Caco-2 (cell line): ENCODE results near the gene BEX2. TPM values are rescaled to one million over a fixed set of nuclear protein-coding genes. Genes with fewer than 3 reads are reported as not detected.

Experiments
- BruUV-seq: library from RNA; stranded (reverse); fragments of 400-500 nt; replicated peaks from 2 replicates; lab custom pipeline; 2021; lab: Mats Ljungman, UMichigan
- CTCF ChIA-PET: fragments of 300-600 bp; sonication (Branson Sonifier 250); formaldehyde crosslinking; loops from one replicate; lab custom pipeline; 2022; ENCODE audit warnings: antibody characterized with exemption; lab: Charles Lee
- POLR2A ChIA-PET: fragments of 300-600 bp; sonication (Branson Sonifier 250); formaldehyde crosslinking; loops from one replicate; lab custom pipeline; 2022; ENCODE audit warnings: antibody characterized with exemption; lab: Charles Lee
- DNase-seq, 2 experiments: peaks; one replicate each; pipeline versions ENCODE4 v3.0.0 to v3.0.0-alpha.2; 2020 to 2022
- H3K27me3 ChIP-seq: replicated peaks from 2 replicates; pipeline ENCODE4 v1.6.0; 2011; ENCODE audit warnings: low read length; ENCODE audit not compliant: control insufficient read depth, insufficient read depth
- H3K36me3 ChIP-seq: 2 replicates; pipeline ENCODE4 v1.5.1; 2011; ENCODE audit warnings: low read length; ENCODE audit not compliant: control insufficient read depth, insufficient read depth
- H3K4me1 ChIP-seq: fragments of 250-450 bp; sonication (Bioruptor Pico); 2 replicates; pipeline ENCODE4 v1.5.1; 2020; ENCODE audit warnings: mild to moderate bottlenecking
- H3K4me3 ChIP-seq: 2 replicates; pipeline ENCODE4 v1.5.1; 2011; ENCODE audit warnings: low read depth, mild to moderate bottlenecking, control low read depth, low read length
- H3K9me3 ChIP-seq: fragments of 250-450 bp; sonication (Bioruptor Pico); 2 replicates; pipeline ENCODE4 v1.5.1; 2020; ENCODE audit warnings: mild to moderate bottlenecking, moderate library complexity
- H3K27ac Mint-ChIP-seq: one replicate; pipeline ENCODE4 v1.8.0; 2022; ENCODE audit warnings: mixed read lengths; ENCODE audit not compliant: unreplicated experiment
- H3K27me3 Mint-ChIP-seq: one replicate; pipeline ENCODE4 v1.8.0; 2022; ENCODE audit warnings: mixed read lengths; ENCODE audit not compliant: insufficient read depth, unreplicated experiment
- H3K36me3 Mint-ChIP-seq: one replicate; pipeline ENCODE4 v1.8.0; 2022; ENCODE audit warnings: mild to moderate bottlenecking, mixed read lengths; ENCODE audit not compliant: insufficient read depth, unreplicated experiment
- H3K4me1 Mint-ChIP-seq: one replicate; pipeline ENCODE4 v1.8.0; 2022; ENCODE audit warnings: low read depth, mixed read lengths; ENCODE audit not compliant: unreplicated experiment
- H3K4me3 Mint-ChIP-seq: one replicate; pipeline ENCODE4 v1.8.0; 2022; ENCODE audit warnings: mild to moderate bottlenecking, moderate library complexity, mixed read lengths; ENCODE audit not compliant: unreplicated experiment
- H3K9me3 Mint-ChIP-seq: one replicate; pipeline ENCODE4 v1.8.0; 2022; ENCODE audit warnings: mixed read lengths; ENCODE audit not compliant: unreplicated experiment
- intact Hi-C: fragments of 100-400 bp; cut with micrococcal nuclease; formaldehyde crosslinking; loops from one replicate; pipeline ENCODE4 v1.10.0; 2022; ENCODE audit not compliant: unreplicated experiment
- total RNA-seq: library from RNA; stranded (reverse); gene quantifications from 2 replicates; pipeline ENCODE4 v1.2.3, GENCODE V29; 2022
- TF ChIP-seq, protein P1 (sequence below), 2 experiments: fragments of 200-600 bp in 1 of 2; IDR thresholded peaks; 1 replicate in 1 of 2; 2 replicates in 1 of 2; pipeline versions ENCODE4 v1.5.1 to v1.8.0; 2011 to 2022; ENCODE audit warnings: antibody characterized with exemption in 1 of 2, control low read depth in 1 of 2, inconsistent platforms in 1 of 2, low read depth in 1 of 2, low read length in 1 of 2, mild to moderate bottlenecking in 1 of 2, moderate library complexity in 1 of 2; ENCODE audit not compliant: insufficient read depth in 1 of 2, severe bottlenecking in 1 of 2, unreplicated experiment in 1 of 2

Gene BEX2
- total RNA-seq, 1 experiment from 2014 or later: 24.5 TPM

- intact Hi-C loops: no loop called here
- Mint-ChIP-seq H3K4me1 (peaks cover 6% of the 10 kb centered on the region), H3K27me3 (peaks cover 31% of the 10 kb centered on the region), H3K9me3 (no peaks in the 10 kb centered on the region), H3K36me3 (no peaks in the 10 kb centered on the region), H3K4me3 (peak within 1 kb of the TSS; percentile 18), H3K27ac (no peak within 1 kb of the TSS)
- TF ChIP-seq, protein P1, sequence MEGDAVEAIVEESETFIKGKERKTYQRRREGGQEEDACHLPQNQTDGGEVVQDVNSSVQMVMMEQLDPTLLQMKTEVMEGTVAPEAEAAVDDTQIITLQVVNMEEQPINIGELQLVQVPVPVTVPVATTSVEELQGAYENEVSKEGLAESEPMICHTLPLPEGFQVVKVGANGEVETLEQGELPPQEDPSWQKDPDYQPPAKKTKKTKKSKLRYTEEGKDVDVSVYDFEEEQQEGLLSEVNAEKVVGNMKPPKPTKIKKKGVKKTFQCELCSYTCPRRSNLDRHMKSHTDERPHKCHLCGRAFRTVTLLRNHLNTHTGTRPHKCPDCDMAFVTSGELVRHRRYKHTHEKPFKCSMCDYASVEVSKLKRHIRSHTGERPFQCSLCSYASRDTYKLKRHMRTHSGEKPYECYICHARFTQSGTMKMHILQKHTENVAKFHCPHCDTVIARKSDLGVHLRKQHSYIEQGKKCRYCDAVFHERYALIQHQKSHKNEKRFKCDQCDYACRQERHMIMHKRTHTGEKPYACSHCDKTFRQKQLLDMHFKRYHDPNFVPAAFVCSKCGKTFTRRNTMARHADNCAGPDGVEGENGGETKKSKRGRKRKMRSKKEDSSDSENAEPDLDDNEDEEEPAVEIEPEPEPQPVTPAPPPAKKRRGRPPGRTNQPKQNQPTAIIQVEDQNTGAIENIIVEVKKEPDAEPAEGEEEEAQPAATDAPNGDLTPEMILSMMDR (IDR thresholded peaks at IDR 0.05; ENCODE audit: insufficient read depth in 1 of 2, low read depth in 1 of 2, low read length in 1 of 2, severe bottlenecking in 1 of 2, unreplicated experiment in 1 of 2): no peak
- no peak for DNase-seq
- Histone ChIP-seq H3K4me3 (peak within 1 kb of the TSS; percentile 5; the same call in 1 of the 2 replicates), H3K36me3 (no peaks in the 10 kb centered on the region), H3K4me1 (no peaks in the 10 kb centered on the region), H3K9me3 (no peaks in the 10 kb centered on the region), H3K27me3 (no peaks in the 10 kb centered on the region)
- no TSS peak for BruUV-seq
- CTCF ChIA-PET: no interaction called here
- POLR2A ChIA-PET: no interaction called here
These were observed 34.2 kb downstream of the BEX2 start, which contains the start of gene TCEAL5 for GRCh38 chrX:103276581-103277002. Gene TCEAL5 (minus strand): TSS chrX:103276750. CDS start chrX:103274563, 2,187 bp downstream.

GRCh38 chrX:103275947-103276567, 34.7 kb downstream of the BEX2 start:
- DNase-seq: no peak
- Mint-ChIP-seq H3K36me3 (no peaks in the 10 kb centered on the region), H3K4me1 (peaks cover 6% of the 10 kb centered on the region), H3K27me3 (peaks cover 29% of the 10 kb centered on the region), H3K4me3 (no peak overlapping the region), H3K9me3 (no peaks in the 10 kb centered on the region), H3K27ac (no peak overlapping the region)
- Histone ChIP-seq H3K4me1 (no peaks in the 10 kb centered on the region), H3K9me3 (no peaks in the 10 kb centered on the region), H3K36me3 (no peaks in the 10 kb centered on the region), H3K4me3 (no peak overlapping the region), H3K27me3 (no peaks in the 10 kb centered on the region)
- TF ChIP-seq, protein P1 (IDR thresholded peaks at IDR 0.05; ENCODE audit: insufficient read depth in 1 of 2, low read depth in 1 of 2, low read length in 1 of 2, severe bottlenecking in 1 of 2, unreplicated experiment in 1 of 2): no peak
- BruUV-seq: no TSS peak
- ChIA-PET CTCF (no interaction called here), POLR2A (no interaction called here)
- intact Hi-C loops: no loop called here

GRCh38 chrX:103274284-103274683, 36.5 kb downstream of the BEX2 start:
- no peak for DNase-seq
- intact Hi-C loops: no loop called here
- peaks cover 24% of the 10 kb centered on the region for H3K27me3 Mint-ChIP-seq
- ChIA-PET CTCF (no interaction called here), POLR2A (no interaction called here)
- H3K36me3 Mint-ChIP-seq: no peaks in the 10 kb centered on the region
- no peaks in the 10 kb centered on the region for H3K4me1 ChIP-seq
- BruUV-seq: no TSS peak
- H3K27ac Mint-ChIP-seq: no peak overlapping the region
- H3K4me1 Mint-ChIP-seq: peaks cover 6% of the 10 kb centered on the region
- no peaks in the 10 kb centered on the region for H3K9me3 ChIP-seq
- H3K4me3 Mint-ChIP-seq: no peak overlapping the region
- no peaks in the 10 kb centered on the region for H3K9me3 Mint-ChIP-seq
- H3K4me3 ChIP-seq: no peak overlapping the region
- H3K27me3 ChIP-seq: no peaks in the 10 kb centered on the region
- H3K36me3 ChIP-seq: no peaks in the 10 kb centered on the region
- TF ChIP-seq, protein P1 (IDR thresholded peaks at IDR 0.05; ENCODE audit: insufficient read depth in 1 of 2, low read depth in 1 of 2, low read length in 1 of 2, severe bottlenecking in 1 of 2, unreplicated experiment in 1 of 2): no peak

Other genes with a start within 250 kb of the BEX2 start
- not detected in 2 replicates for gene BEX1, start 246.8 kb downstream of the BEX2 start, total RNA-seq
- 0.41 TPM in 1 of 2 replicates, not detected in the other for gene NXF3, start 217.8 kb downstream of the BEX2 start, total RNA-seq
- 2.2 and 2.5 TPM in 2 replicates for gene BEX4, start 95.9 kb downstream of the BEX2 start, total RNA-seq
- 21.5 and 22.0 TPM in 2 replicates for gene TCEAL8, start 55.8 kb downstream of the BEX2 start, total RNA-seq
- not detected in 2 replicates for gene TCEAL5, start 34.2 kb downstream of the BEX2 start, total RNA-seq
- not detected in 2 replicates for gene TCEAL7, start 19.2 kb upstream of the BEX2 start, total RNA-seq
- 41.9 and 44.9 TPM in 2 replicates for gene TCEAL9, start 45.5 kb upstream of the BEX2 start, total RNA-seq
- 293 and 367 TPM in 2 replicates for gene BEX3, start 65.5 kb upstream of the BEX2 start, total RNA-seq
- gene RAB40A, start 208.5 kb upstream of the BEX2 start, total RNA-seq: not detected in 2 replicates